Neural cell (in vitro differentiated cells): ENCODE measurements around the gene ZBED2. TPM values are rescaled to one million over a fixed set of nuclear protein-coding genes. Genes with fewer than 3 reads are reported as not detected.

Experiments used
- H2AFZ ChIP-seq: fragments of 200-600, 300-800 bp; sonication (generic), shearing (Covaris generic); 2 replicates; pipeline ENCODE4 v1.6.0; 2014; ENCODE audit warnings: low read depth, mild to moderate bottlenecking, antibody characterized with exemption, low read length, moderate library complexity
- H3F3A ChIP-seq: fragments of 200-600 bp; shearing (Covaris generic); 2 replicates; pipeline ENCODE4 v1.6.1; 2016; ENCODE audit warnings: mild to moderate bottlenecking, moderate library complexity, mixed read lengths, antibody characterized with exemption, low read length; ENCODE audit not compliant: insufficient read depth, poor library complexity, severe bottlenecking
- H3K27ac ChIP-seq: fragments of 200-600, 300-800 bp; sonication (generic), shearing (Covaris generic); 2 replicates; pipeline ENCODE4 v1.5.1; 2014; ENCODE audit warnings: mild to moderate bottlenecking, low read length, moderate library complexity
- H3K27me3 ChIP-seq: fragments of 300-800, 200-600 bp; sonication (generic), shearing (Covaris generic); 2 replicates; pipeline ENCODE4 v1.6.0; 2014; ENCODE audit warnings: mild to moderate bottlenecking, low read depth, low read length, moderate library complexity; ENCODE audit not compliant: insufficient read depth
- H3K36me3 ChIP-seq: fragments of 300-800, 200-600 bp; sonication (generic), shearing (Covaris generic); 2 replicates; pipeline ENCODE4 v1.5.1; 2014; ENCODE audit warnings: mild to moderate bottlenecking, antibody characterized with exemption, low read length, moderate library complexity; ENCODE audit not compliant: insufficient read depth
- H3K4me2 ChIP-seq: fragments of 300-800, 200-600 bp; sonication (generic), shearing (Covaris generic); 2 replicates; pipeline ENCODE4 v1.6.0; 2014; ENCODE audit warnings: mild to moderate bottlenecking, low read length
- H3K4me3 ChIP-seq: fragments of 300-800, 200-600 bp; sonication (generic), shearing (Covaris generic); 2 replicates; pipeline ENCODE4 v1.5.1; 2014; ENCODE audit warnings: mild to moderate bottlenecking, low read length, moderate library complexity
- H3K79me2 ChIP-seq: fragments of 200-600 bp; shearing (Covaris generic); replicated peaks from 2 replicates; pipeline ENCODE4 v1.6.0; 2014; ENCODE audit warnings: mild to moderate bottlenecking, low read length, moderate library complexity; ENCODE audit not compliant: insufficient read depth
- H3K9ac ChIP-seq: fragments of 300-800, 200-600 bp; sonication (generic), shearing (Covaris generic); 2 replicates; pipeline ENCODE4 v1.6.1; 2016; ENCODE audit warnings: mild to moderate bottlenecking, low read length, mixed read lengths
- H3K9me2 ChIP-seq: fragments of 200-600 bp; shearing (Covaris generic); 2 replicates; pipeline ENCODE4 v1.6.1; 2016; ENCODE audit warnings: mild to moderate bottlenecking, low read length, mixed read lengths; ENCODE audit not compliant: insufficient read depth
- H3K9me3 ChIP-seq: fragments of 200-600, 300-800 bp; sonication (generic), shearing (Covaris generic); 2 replicates; pipeline ENCODE4 v1.6.1; 2016; ENCODE audit warnings: mild to moderate bottlenecking, mixed run types, low read length, moderate library complexity, mixed read lengths
- H4K20me1 ChIP-seq: fragments of 200-600 bp; shearing (Covaris generic); 2 replicates; pipeline ENCODE4 v1.6.1; 2016; ENCODE audit warnings: mild to moderate bottlenecking, mixed run types; ENCODE audit not compliant: insufficient read depth
- EP300 ChIP-seq: fragments of 450-650 bp; conservative IDR thresholded peaks from 2 replicates; pipeline ENCODE4 v1.6.1; 2014; ENCODE audit warnings: antibody characterized with exemption, mild to moderate bottlenecking, moderate library complexity; ENCODE audit not compliant: poor library complexity, severe bottlenecking
- EZH2 ChIP-seq: fragments of 200-600, 300-800 bp; shearing (Covaris generic), sonication (generic); IDR thresholded peaks from 2 replicates; pipeline ENCODE4 v1.6.1; 2014; ENCODE audit warnings: antibody characterized with exemption, low read length, borderline replicate concordance, mild to moderate bottlenecking; ENCODE audit not compliant: insufficient read depth, poor library complexity, severe bottlenecking
- MXI1 ChIP-seq: fragments of 450-650 bp; conservative IDR thresholded peaks from 2 replicates; pipeline ENCODE4 v1.6.1; 2014; ENCODE audit warnings: antibody characterized with exemption, mild to moderate bottlenecking; ENCODE audit not compliant: poor library complexity, severe bottlenecking
- POLR2AphosphoS5 ChIP-seq: IDR thresholded peaks from 2 replicates; pipeline ENCODE4 v1.6.1; 2012
- SMC3 ChIP-seq: fragments of 450-650 bp; conservative IDR thresholded peaks from 2 replicates; pipeline ENCODE4 v1.6.1; 2014; ENCODE audit warnings: antibody characterized with exemption, mild to moderate bottlenecking, moderate library complexity; ENCODE audit not compliant: poor library complexity
- polyA plus RNA-seq: library from polyadenylated mRNA; depleted of rRNA; stranded (reverse); fragments of >200 nt; gene quantifications from 2 replicates; pipeline ENCODE4 v1.2.3, GENCODE V29; 2014
- TF ChIP-seq, protein P1 (sequence below): IDR thresholded peaks from 2 replicates; pipeline ENCODE4 v1.6.1; 2012; ENCODE audit warnings: borderline replicate concordance
- TF ChIP-seq, protein P2 (sequence below): fragments of 450-650 bp; IDR thresholded peaks from 2 replicates; pipeline ENCODE4 v1.5.1; 2014; ENCODE audit warnings: antibody characterized with exemption, mild to moderate bottlenecking, moderate library complexity; ENCODE audit not compliant: poor library complexity, severe bottlenecking

Gene ZBED2
- polyA plus RNA-seq, 1 donor from 2014 or later: not detected

- no peak for TF ChIP-seq EP300
- TF ChIP-seq SMC3: no peak
- TF ChIP-seq, protein P1, sequence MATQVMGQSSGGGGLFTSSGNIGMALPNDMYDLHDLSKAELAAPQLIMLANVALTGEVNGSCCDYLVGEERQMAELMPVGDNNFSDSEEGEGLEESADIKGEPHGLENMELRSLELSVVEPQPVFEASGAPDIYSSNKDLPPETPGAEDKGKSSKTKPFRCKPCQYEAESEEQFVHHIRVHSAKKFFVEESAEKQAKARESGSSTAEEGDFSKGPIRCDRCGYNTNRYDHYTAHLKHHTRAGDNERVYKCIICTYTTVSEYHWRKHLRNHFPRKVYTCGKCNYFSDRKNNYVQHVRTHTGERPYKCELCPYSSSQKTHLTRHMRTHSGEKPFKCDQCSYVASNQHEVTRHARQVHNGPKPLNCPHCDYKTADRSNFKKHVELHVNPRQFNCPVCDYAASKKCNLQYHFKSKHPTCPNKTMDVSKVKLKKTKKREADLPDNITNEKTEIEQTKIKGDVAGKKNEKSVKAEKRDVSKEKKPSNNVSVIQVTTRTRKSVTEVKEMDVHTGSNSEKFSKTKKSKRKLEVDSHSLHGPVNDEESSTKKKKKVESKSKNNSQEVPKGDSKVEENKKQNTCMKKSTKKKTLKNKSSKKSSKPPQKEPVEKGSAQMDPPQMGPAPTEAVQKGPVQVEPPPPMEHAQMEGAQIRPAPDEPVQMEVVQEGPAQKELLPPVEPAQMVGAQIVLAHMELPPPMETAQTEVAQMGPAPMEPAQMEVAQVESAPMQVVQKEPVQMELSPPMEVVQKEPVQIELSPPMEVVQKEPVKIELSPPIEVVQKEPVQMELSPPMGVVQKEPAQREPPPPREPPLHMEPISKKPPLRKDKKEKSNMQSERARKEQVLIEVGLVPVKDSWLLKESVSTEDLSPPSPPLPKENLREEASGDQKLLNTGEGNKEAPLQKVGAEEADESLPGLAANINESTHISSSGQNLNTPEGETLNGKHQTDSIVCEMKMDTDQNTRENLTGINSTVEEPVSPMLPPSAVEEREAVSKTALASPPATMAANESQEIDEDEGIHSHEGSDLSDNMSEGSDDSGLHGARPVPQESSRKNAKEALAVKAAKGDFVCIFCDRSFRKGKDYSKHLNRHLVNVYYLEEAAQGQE: no peak
- TF ChIP-seq EZH2: no peak
- TF ChIP-seq, protein P2, sequence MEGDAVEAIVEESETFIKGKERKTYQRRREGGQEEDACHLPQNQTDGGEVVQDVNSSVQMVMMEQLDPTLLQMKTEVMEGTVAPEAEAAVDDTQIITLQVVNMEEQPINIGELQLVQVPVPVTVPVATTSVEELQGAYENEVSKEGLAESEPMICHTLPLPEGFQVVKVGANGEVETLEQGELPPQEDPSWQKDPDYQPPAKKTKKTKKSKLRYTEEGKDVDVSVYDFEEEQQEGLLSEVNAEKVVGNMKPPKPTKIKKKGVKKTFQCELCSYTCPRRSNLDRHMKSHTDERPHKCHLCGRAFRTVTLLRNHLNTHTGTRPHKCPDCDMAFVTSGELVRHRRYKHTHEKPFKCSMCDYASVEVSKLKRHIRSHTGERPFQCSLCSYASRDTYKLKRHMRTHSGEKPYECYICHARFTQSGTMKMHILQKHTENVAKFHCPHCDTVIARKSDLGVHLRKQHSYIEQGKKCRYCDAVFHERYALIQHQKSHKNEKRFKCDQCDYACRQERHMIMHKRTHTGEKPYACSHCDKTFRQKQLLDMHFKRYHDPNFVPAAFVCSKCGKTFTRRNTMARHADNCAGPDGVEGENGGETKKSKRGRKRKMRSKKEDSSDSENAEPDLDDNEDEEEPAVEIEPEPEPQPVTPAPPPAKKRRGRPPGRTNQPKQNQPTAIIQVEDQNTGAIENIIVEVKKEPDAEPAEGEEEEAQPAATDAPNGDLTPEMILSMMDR: no peak
- Histone ChIP-seq H3K9me2 (no peaks in the 10 kb centered on the region), H3K9me3 (no peaks in the 10 kb centered on the region), H3K27me3 (no peaks in the 10 kb centered on the region), H2AFZ (no peak overlapping the region), H3K9ac (no peak overlapping the region), H3K4me3 (no peak overlapping the region), H3K4me2 (no peak overlapping the region), H4K20me1 (no peaks in the 10 kb centered on the region), H3K36me3 (no peaks in the 10 kb centered on the region), H3K27ac (no peak overlapping the region), H3F3A (no peaks in the 10 kb centered on the region), H3K79me2 (no peaks in the 10 kb centered on the region)
Observed at GRCh38 chr3:111571282-111571681, 23.9 kb downstream of the ZBED2 start.

GRCh38 chr3:111570404-111571030 lies 24.6 kb downstream of the ZBED2 start:
- H3F3A ChIP-seq: no peaks in the 10 kb centered on the region
- H3K79me2 ChIP-seq: no peaks in the 10 kb centered on the region
- H3K4me3 ChIP-seq: no peak overlapping the region
- H3K9me3 ChIP-seq: no peaks in the 10 kb centered on the region
- H4K20me1 ChIP-seq: no peaks in the 10 kb centered on the region
- no peak overlapping the region for H3K4me2 ChIP-seq
- H3K27ac ChIP-seq: no peak overlapping the region
- H2AFZ ChIP-seq: no peak overlapping the region
- H3K9ac ChIP-seq: no peak overlapping the region
- H3K36me3 ChIP-seq: no peaks in the 10 kb centered on the region
- TF ChIP-seq, protein P1: no peak
- TF ChIP-seq POLR2AphosphoS5: no peak
- no peak for TF ChIP-seq MXI1
- no peaks in the 10 kb centered on the region for H3K9me2 ChIP-seq
- no peaks in the 10 kb centered on the region for H3K27me3 ChIP-seq
